ENCODE measurements around the gene TBC1D24.

DNA sequence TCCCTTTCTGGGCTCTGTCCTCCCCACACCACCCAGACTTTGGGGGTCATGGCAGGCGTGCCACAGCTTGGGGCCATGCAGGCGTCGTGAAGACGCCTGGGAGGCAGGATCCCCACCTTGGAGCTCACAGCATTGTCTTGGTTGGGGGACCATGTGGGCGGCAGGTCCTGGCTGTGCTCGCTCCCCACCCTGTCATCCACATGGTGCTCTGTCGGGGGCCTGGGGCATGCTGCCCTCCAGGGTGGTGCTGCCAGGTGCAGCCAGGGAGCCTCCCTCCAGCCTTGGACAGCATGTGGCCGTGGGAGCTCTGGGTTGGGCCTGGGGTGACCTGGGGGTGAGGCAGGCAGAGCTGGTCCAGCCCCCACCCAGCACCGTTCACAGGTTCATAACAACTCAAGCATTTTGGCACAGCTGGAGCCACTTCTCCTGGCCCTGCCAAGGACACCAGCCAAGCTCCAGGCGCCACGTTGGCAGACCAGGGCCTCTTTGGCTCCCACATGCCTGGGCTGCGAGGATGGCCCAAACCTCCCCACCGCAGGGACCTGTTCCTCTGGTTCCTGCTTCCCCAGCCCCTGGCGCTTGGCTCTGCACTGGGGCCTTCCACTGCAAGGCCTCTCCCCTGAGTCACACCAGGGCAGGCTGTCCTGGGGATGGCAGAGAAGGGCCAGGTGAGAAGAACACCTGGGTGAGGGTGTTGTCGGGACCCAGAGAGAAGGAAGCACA is 23.8 kb downstream of the TBC1D24 start:
- TF ChIP-seq MNT (conservative IDR thresholded peaks at IDR 0.05) = no peak
- TF ChIP-seq ZNF12 (CRISPR knock-in tag; IDR thresholded peaks at IDR 0.05) = no peak
- no peak for TF ChIP-seq ZNF512 (tag; IDR thresholded peaks at IDR 0.05)
- no peak for TF ChIP-seq CTCF (IDR thresholded peaks at IDR 0.05 in 2 of 3, conservative IDR thresholded peaks at IDR 0.05 in 1 of 3; ENCODE audit: insufficient read depth in 2 of 3, low read depth in 1 of 3, low read length in 3 of 3)
- TF ChIP-seq RBBP5 (IDR thresholded peaks at IDR 0.05; ENCODE audit: borderline replicate concordance, insufficient read depth, low read length, poor library complexity, severe bottlenecking) = no peak
- no peak for TF ChIP-seq MAFF (IDR thresholded peaks at IDR 0.05; ENCODE audit: low read length)
- no peak for TF ChIP-seq ZBTB7A (IDR thresholded peaks at IDR 0.05; ENCODE audit: borderline replicate concordance, control insufficient read depth, low read depth, low read length)
- no peak for TF ChIP-seq ZNF518B (CRISPR knock-in tag; IDR thresholded peaks at IDR 0.05)
- no peak for TF ChIP-seq KAT2B (IDR thresholded peaks at IDR 0.05; ENCODE audit: low read depth, low read length)
